Thyroid gland (tissue), 4 donors: ENCODE results near the gene MTSS2.

Experiments used
- CTCF ChIP-seq, 6 experiments: fragments of 200-600 bp in 3 of 6; fragments of 450-650 bp in 3 of 6; sonication (generic) in 3 of 6; IDR thresholded peaks; one replicate each; pipeline ENCODE4 v1.5.1; 2016 to 2019; ENCODE audit warnings: antibody characterized with exemption in 6 of 6, mild to moderate bottlenecking in 2 of 6, inconsistent platforms in 1 of 6, moderate library complexity in 1 of 6
- POLR2A ChIP-seq, 2 donors: fragments of 450-650 bp; IDR thresholded peaks; one replicate each; pipeline ENCODE4 v1.6.1; 2017; ENCODE audit warnings: antibody characterized with exemption in 2 of 2, mild to moderate bottlenecking in 2 of 2, moderate library complexity in 1 of 2

DNA sequence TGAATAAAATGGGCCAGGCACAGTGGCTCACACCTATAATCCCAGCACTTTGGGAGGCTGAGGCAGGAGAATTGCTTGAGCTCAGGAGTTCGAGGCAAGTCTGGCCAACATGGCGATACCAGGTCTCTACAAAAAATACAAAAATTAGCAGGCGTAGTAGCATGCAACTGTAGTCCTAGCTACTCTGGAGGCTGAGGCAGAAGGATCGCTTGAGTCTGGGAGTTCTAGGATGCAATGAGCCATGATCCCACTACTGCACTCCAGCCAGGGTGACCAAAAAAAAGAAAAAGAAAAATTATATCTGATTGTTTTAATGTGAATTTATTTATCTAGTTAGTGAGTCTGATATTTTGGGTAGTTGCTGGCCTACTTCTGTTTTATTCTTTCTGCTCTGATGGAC lies 32.4 kb downstream of the MTSS2 start:
- TF ChIP-seq POLR2A (IDR thresholded peaks at IDR 0.05) (no peak), CTCF (IDR thresholded peaks at IDR 0.05) (no peak)
